ENCODE measurements around the gene DSTYK.

The DSTYK gene

DNA sequence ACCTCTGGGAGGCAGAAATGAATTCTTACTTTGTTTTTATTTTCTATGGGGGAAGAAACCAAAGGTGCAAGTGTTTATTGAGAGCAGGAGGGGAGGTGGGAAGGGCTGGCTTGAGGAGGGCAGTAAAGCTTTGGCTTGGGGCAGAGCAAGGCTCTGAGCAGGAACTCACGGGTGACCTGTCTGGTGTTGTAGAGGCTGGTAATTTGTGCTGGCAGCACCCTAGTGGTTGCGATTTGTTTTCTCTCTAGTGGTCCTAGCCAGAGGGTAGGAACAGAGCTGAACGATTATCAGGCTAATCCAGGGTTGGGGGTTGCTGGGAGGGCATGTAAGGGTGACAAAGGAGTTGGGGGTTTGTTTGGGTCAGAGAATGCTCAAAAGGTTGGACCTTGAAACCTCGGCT lies 32.9 kb upstream of the DSTYK start:
- Histone ChIP-seq H3K27ac (no peak overlapping the region), H3K4me3 (ENCODE audit: low read depth, low read length) (no peak overlapping the region), H3K36me3 (replicated peaks) (no peaks in the 10 kb centered on the region), H3K27me3 (replicated peaks) (no peaks in the 10 kb centered on the region)
- in situ Hi-C loops (cut with HindIII; ENCODE audit: low pct_ligation_motif_present, low sequenced_read_pairs): no loop called here
- DNase-seq: no peak
- no peak for TF ChIP-seq CTCF (IDR thresholded peaks at IDR 0.05; ENCODE audit: low read depth, low read length, missing control alignments)

GRCh38 chr1:205243350-205244191 lies 32.1 kb upstream of the DSTYK start:
- no peaks in the 10 kb centered on the region for H3K36me3 ChIP-seq (replicated peaks)
- in situ Hi-C loops (cut with HindIII; ENCODE audit: low pct_ligation_motif_present, low sequenced_read_pairs): no loop called here
- no peak for TF ChIP-seq CTCF (IDR thresholded peaks at IDR 0.05; ENCODE audit: low read depth, low read length, missing control alignments)

DNA sequence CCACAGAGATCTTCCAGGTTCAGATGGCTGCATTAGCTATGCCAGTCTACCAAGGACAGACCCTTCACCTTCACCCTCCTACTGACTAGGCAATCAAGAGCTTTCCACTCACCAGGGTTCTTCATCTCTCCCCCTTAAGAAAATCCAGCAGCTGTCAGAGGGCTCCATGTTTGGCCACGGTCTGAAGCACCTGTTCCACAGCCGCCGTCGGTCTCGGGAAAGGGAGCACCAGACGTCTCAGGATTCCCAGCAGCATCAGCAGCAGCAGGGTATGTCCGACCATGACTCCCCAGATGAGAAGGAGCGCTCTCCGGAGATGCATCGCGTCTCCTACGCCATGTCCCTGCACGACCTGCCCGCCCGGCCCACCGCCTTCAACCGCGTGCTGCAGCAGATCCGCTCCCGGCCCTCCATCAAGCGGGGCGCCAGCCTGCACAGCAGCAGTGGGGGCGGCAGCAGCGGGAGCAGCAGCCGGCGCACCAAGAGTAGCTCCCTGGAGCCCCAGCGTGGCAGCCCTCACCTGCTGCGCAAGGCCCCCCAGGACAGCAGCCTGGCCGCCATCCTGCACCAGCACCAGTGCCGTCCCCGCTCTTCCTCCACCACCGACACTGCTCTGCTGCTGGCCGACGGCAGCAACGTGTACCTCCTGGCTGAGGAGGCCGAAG lies 30.0 kb upstream of the DSTYK start:
- Histone ChIP-seq H3K27me3 (replicated peaks) (no peaks in the 10 kb centered on the region), H3K27ac (no peak overlapping the region), H3K36me3 (replicated peaks) (no peaks in the 10 kb centered on the region), H3K4me3 (ENCODE audit: low read depth, low read length) (no peak overlapping the region)
- no peak for TF ChIP-seq CTCF (IDR thresholded peaks at IDR 0.05; ENCODE audit: low read depth, low read length, missing control alignments)
- in situ Hi-C loops (cut with HindIII; ENCODE audit: low pct_ligation_motif_present, low sequenced_read_pairs): no loop called here
- no peak for DNase-seq

More at GRCh38 chr1:205243350-205244191, 32.1 kb upstream of the DSTYK start:
- H3K27me3 ChIP-seq (replicated peaks): no peaks in the 10 kb centered on the region
- no peak overlapping the region for H3K4me3 ChIP-seq (ENCODE audit: low read depth, low read length)
- DNase-seq: no peak
- no peak overlapping the region for H3K27ac ChIP-seq

DNA sequence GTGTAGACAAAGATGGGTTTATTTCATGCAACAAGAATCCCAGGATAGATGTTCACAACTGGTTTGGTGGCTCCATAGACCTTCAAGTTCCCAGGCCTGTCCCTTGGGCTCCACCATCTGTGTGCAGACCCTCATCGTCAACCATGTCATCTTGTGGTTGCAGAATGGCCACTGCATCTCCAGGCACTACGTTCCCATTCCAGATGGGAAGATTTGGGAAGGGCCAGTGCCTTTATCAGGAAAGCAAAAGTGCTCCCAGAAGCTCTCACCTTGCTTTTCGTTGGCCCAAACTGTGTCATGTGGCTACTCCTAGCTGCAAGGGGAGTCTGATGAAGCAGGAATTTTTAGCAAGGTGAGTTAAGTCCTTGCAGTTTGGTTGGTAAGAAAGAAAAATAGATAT lies 29.1 kb upstream of the DSTYK start:
- DNase-seq: no peak
- H3K4me3 ChIP-seq (ENCODE audit: low read depth, low read length): no peak overlapping the region
- in situ Hi-C loops (cut with HindIII; ENCODE audit: low pct_ligation_motif_present, low sequenced_read_pairs): no loop called here
- no peak overlapping the region for H3K27ac ChIP-seq
- no peaks in the 10 kb centered on the region for H3K27me3 ChIP-seq (replicated peaks)
- no peaks in the 10 kb centered on the region for H3K36me3 ChIP-seq (replicated peaks)
- no peak for TF ChIP-seq CTCF (IDR thresholded peaks at IDR 0.05; ENCODE audit: low read depth, low read length, missing control alignments)

DNA sequence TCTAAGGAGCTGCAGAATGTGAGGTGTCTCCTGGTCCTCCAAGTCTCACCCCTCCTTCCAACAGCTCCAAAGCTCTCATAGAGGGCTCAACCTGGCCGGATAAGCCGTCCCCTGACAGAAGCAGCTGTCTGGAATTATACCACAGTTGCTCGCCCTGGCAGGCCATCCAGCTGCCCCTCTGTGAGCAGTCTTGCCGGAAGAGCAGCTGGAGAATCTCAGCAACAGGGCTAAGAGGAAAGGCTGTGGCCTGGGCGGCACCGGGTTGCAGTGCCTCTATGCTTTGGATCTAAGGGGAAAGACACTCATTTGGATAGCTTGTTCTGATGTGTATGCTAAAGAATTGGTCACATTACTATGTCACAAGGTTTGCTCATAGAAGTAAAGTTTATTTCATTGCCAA lies 28.6 kb upstream of the DSTYK start:
- DNase-seq: no peak
- TF ChIP-seq CTCF (IDR thresholded peaks at IDR 0.05; ENCODE audit: low read depth, low read length, missing control alignments): no peak
- in situ Hi-C loops (cut with HindIII; ENCODE audit: low pct_ligation_motif_present, low sequenced_read_pairs): no loop called here
- Histone ChIP-seq H3K27ac (no peak overlapping the region), H3K36me3 (replicated peaks) (no peaks in the 10 kb centered on the region), H3K27me3 (replicated peaks) (no peaks in the 10 kb centered on the region), H3K4me3 (ENCODE audit: low read depth, low read length) (no peak overlapping the region)
